CD4-positive, alpha-beta memory T cell (primary cell): ENCODE measurements around the gene FAAP100. TPM values are rescaled to one million over a fixed set of nuclear protein-coding genes. Genes with fewer than 3 reads are reported as not detected.
A peak's percentile ranks its signal among the peaks of the same experiment; 100 is the strongest.

Experiments used
- CTCF ChIA-PET: fragments of 350-600 bp; sonication (Branson Sonifier 250); formaldehyde crosslinking; loops from one replicate; lab custom pipeline; 2021; ENCODE audit warnings: inconsistent platforms; ENCODE audit not compliant: partially characterized antibody; lab: Charles Lee
- POLR2A ChIA-PET: fragments of 350-600 bp; sonication (Branson Sonifier 250); formaldehyde crosslinking; loops from one replicate; lab custom pipeline; 2021; ENCODE audit not compliant: partially characterized antibody; lab: Charles Lee
- DNase-seq, 5 donors: peaks; one replicate each; pipeline versions ENCODE4 v3.0.0 to v3.0.0-alpha.2; 2020 to 2022; ENCODE audit warnings: mixed read lengths in 1 of 5
- H3K27ac ChIP-seq: one replicate; pipeline ENCODE4 v1.7.0; 2013; ENCODE audit warnings: low read depth, low read length
- H3K27me3 ChIP-seq: 2 replicates; pipeline ENCODE4 v1.7.0; 2013; ENCODE audit warnings: mild to moderate bottlenecking, low read length, moderate library complexity; ENCODE audit not compliant: insufficient read depth
- H3K36me3 ChIP-seq: 2 replicates; pipeline ENCODE4 v1.7.0; 2013; ENCODE audit warnings: mild to moderate bottlenecking, low read length, moderate library complexity; ENCODE audit not compliant: insufficient read depth
- H3K4me1 ChIP-seq: 2 replicates; pipeline ENCODE4 v1.7.0; 2013; ENCODE audit warnings: mild to moderate bottlenecking, low read length, moderate library complexity; ENCODE audit not compliant: insufficient read depth
- H3K4me3 ChIP-seq, 2 donors: one replicate each; pipeline ENCODE4 v1.7.0; 2013; ENCODE audit warnings: low read length in 2 of 2, mild to moderate bottlenecking in 1 of 2
- H3K9me3 ChIP-seq, 2 donors: one replicate each; pipeline ENCODE4 v1.7.0; 2013; ENCODE audit warnings: low read length in 2 of 2, control low read depth in 1 of 2; ENCODE audit not compliant: control insufficient read depth in 1 of 2
- H3K27ac Mint-ChIP-seq, 7 donors: one replicate each; pipeline ENCODE4 v1.8.0; 2020 to 2021; ENCODE audit warnings: mixed read lengths in 7 of 7, mild to moderate bottlenecking in 6 of 7, inconsistent platforms in 3 of 7, moderate library complexity in 3 of 7
- H3K27me3 Mint-ChIP-seq, 2 donors: one replicate each; pipeline ENCODE4 v1.8.0; 2020 to 2021; ENCODE audit warnings: mixed read lengths in 2 of 2
- H3K36me3 Mint-ChIP-seq, 2 donors: one replicate each; pipeline ENCODE4 v1.8.0; 2020 to 2021; ENCODE audit warnings: mixed read lengths in 2 of 2, inconsistent platforms in 1 of 2, mild to moderate bottlenecking in 1 of 2
- H3K4me1 Mint-ChIP-seq, 4 donors: one replicate each; pipeline ENCODE4 v1.8.0; 2020 to 2021; ENCODE audit warnings: mixed read lengths in 4 of 4, mild to moderate bottlenecking in 1 of 4
- H3K4me3 Mint-ChIP-seq, 8 donors: one replicate each; pipeline ENCODE4 v1.8.0; 2020 to 2021; ENCODE audit warnings: mixed read lengths in 8 of 8, mild to moderate bottlenecking in 7 of 8, moderate library complexity in 6 of 8, inconsistent platforms in 3 of 8
- H3K9me3 Mint-ChIP-seq, 8 donors: one replicate each; pipeline ENCODE4 v1.8.0; 2020 to 2021; ENCODE audit warnings: mixed read lengths in 8 of 8, mild to moderate bottlenecking in 5 of 8, inconsistent platforms in 3 of 8, moderate library complexity in 1 of 8
- intact Hi-C: fragments of 100-400 bp; cut with micrococcal nuclease; formaldehyde crosslinking; loops from one replicate; pipeline ENCODE4 v1.15.1; 2023
- polyA plus RNA-seq, 2 donors: library from polyadenylated mRNA; unstranded; fragments of 300-500 nt; fragmentation: Illumina TruSeq; gene quantifications; one replicate each; pipeline ENCODE4 v1.2.3, GENCODE V29; 2021
- total RNA-seq, 2 experiments: library from RNA; stranded (reverse); gene quantifications; one replicate each; pipeline ENCODE4 v1.2.3, GENCODE V29; 2021

The FAAP100 gene
- total and polyA plus RNA-seq, 4 experiments from 2014 or later = 8.5 to 56.0 (median 33.9) TPM

DNA sequence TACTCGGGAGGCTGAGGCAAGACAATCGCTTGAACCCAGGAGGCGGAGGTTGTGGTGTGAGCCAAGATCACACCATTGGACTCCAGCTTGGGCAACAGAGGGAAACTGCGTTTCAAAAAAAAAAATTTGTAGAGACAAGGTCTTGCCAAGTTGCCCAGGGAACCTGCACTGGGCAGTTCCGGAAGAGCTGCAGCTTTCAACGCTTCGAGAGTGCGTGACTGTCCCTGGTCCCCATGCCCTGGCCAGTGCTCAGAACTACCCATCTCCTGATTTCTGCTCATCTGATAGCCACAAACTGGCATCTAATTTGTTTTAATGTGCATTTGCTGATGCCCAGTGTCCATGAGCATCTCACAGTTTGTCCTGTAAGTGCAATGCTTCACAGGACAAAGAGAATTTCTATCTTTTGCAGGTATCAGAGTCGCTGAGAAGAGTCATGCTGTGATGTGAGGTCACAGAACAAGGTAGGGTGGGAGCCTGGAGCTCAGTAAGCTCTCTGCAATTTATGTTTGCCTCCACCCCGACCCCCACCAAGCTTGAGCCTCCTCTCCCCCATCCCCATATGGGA, 43.4 kb downstream of the FAAP100 start:
- no peaks in the 10 kb centered on the region for H3K27me3 ChIP-seq
- intact Hi-C loops = no loop called here
- peaks cover 24% of the 10 kb centered on the region for H3K4me1 ChIP-seq
- H3K36me3 Mint-ChIP-seq = peaks cover 36 to 42% of the 10 kb centered on the region in 2 donors
- peak overlapping the region; percentile 94 to 98 (median 95) for H3K27ac Mint-ChIP-seq
- ChIA-PET POLR2A (interaction anchor here (0.8 to 9.8 kb wide), 12 partner anchors 9 to 1054 kb away, joined by 3 to 138 read pairs (median 8); partner anchors contain the start of genes ARL16, FAAP100, HGS and NDUFAF8), CTCF (interaction anchor here (1.2 to 3.2 kb wide), 6 partner anchors 10 to 366 kb away, joined by 3 to 15 read pairs (median 6); partner anchors contain the start of gene FAAP100)
- peak in 1 of 5 donors; percentile 23 for DNase-seq
- H3K4me1 Mint-ChIP-seq = peaks cover 17 to 53% (median 34%) of the 10 kb centered on the region in 4 donors
- peaks cover 0 to 25% (median 0%) of the 10 kb centered on the region in 8 donors for H3K9me3 Mint-ChIP-seq
- peaks cover 31% of the 10 kb centered on the region for H3K36me3 ChIP-seq
- H3K27me3 Mint-ChIP-seq = no peaks in the 10 kb centered on the region
- peak overlapping the region in 1 of 2 donors; percentile 18 for H3K4me3 ChIP-seq
- peak overlapping the region; percentile 70 for H3K27ac ChIP-seq
- H3K9me3 ChIP-seq = no peaks in the 10 kb centered on the region
- peak overlapping the region; percentile 92 to 100 (median 98) for H3K4me3 Mint-ChIP-seq

DNA sequence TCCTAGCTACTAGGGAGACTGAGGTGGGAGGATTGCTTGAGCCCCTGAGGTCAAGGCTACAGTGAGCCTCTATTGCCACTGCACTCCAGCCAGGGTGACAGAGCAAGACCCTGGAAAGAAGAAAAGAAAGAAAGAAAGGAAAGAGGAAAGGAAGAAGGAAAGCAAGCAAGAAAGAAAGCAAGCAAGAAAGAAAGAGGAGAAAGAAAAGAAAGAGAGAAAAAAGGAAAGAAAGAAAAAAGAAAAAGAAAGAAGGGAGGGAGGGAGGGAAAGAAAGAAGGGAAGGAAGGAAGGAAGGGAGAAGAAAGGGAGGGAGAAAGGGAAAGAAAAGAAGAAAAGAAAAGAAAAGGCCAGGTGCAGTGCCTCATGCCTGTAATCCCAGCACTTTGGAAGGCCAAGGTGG, 48.5 kb downstream of the FAAP100 start:
- Histone ChIP-seq H3K27me3 (no peaks in the 10 kb centered on the region), H3K36me3 (no peaks in the 10 kb centered on the region), H3K4me3 (no peak overlapping the region), H3K4me1 (peaks cover 3% of the 10 kb centered on the region), H3K27ac (no peak overlapping the region), H3K9me3 (no peaks in the 10 kb centered on the region)
- no peak overlapping the region for H3K4me3 Mint-ChIP-seq
- H3K36me3 Mint-ChIP-seq = peaks cover under 1 to 6% of the 10 kb centered on the region in 2 donors
- POLR2A ChIA-PET = interaction anchor here (1.3 to 1.6 kb wide), 2 partner anchors 8 to 9 kb away, joined by 3 to 6 read pairs; partner anchors contain the start of gene ACTG1
- intact Hi-C loops = no loop called here
- H3K4me1 Mint-ChIP-seq = peaks cover 3 to 12% (median 8%) of the 10 kb centered on the region in 4 donors
- no peak for DNase-seq
- no peak overlapping the region for H3K27ac Mint-ChIP-seq
- H3K9me3 Mint-ChIP-seq = no peaks in the 10 kb centered on the region
- no peaks in the 10 kb centered on the region for H3K27me3 Mint-ChIP-seq
- CTCF ChIA-PET = no interaction called here

DNA sequence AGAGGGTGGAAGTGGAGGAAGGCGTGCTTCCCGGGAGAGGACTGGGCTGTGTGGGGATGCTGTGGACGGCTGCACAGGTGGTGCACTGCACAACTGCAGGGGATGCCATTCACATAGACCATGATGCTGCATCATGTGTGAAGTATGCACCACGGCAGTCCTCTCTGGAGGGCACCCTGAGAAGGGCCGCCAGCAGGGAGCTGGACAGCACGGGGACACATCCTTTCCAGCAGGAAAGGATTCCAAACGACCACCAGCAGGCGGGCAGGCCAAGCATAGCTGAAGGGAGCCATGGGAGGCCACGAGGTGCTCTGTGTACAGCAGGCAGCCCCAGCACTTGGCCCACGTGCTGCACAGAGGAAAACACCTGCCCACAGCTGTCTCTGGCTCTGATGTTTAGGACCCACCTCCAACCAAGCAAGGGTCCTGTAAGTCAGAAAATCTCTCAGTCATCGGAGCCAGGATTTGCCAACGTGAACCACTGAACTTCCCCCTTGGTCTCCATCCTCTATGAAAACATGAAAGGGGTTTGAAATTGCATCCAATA, 49.6 kb downstream of the FAAP100 start:
- no peaks in the 10 kb centered on the region for H3K27me3 ChIP-seq
- POLR2A ChIA-PET = interaction anchor here (1.6 kb wide), 1 partner anchor 9 kb away, joined by 6 read pairs; no protein-coding TSS in a partner anchor
- H3K27ac ChIP-seq = no peak overlapping the region
- intact Hi-C loops = no loop called here
- H3K9me3 ChIP-seq = no peaks in the 10 kb centered on the region
- Mint-ChIP-seq H3K36me3 (peaks cover 0 to under 1% of the 10 kb centered on the region in 2 donors), H3K4me3 (no peak overlapping the region), H3K9me3 (no peaks in the 10 kb centered on the region), H3K27ac (no peak overlapping the region), H3K27me3 (peaks cover 0 to 3% of the 10 kb centered on the region in 2 donors), H3K4me1 (peaks cover under 1 to 2% (median 1%) of the 10 kb centered on the region in 4 donors)
- no peak overlapping the region for H3K4me3 ChIP-seq
- CTCF ChIA-PET = interaction anchor here (0.6 kb wide), 1 partner anchor 156 kb away, joined by 4 read pairs; no protein-coding TSS in a partner anchor
- peak in 1 of 5 donors; percentile 24 for DNase-seq
- no peaks in the 10 kb centered on the region for H3K4me1 ChIP-seq
- no peaks in the 10 kb centered on the region for H3K36me3 ChIP-seq

DNA sequence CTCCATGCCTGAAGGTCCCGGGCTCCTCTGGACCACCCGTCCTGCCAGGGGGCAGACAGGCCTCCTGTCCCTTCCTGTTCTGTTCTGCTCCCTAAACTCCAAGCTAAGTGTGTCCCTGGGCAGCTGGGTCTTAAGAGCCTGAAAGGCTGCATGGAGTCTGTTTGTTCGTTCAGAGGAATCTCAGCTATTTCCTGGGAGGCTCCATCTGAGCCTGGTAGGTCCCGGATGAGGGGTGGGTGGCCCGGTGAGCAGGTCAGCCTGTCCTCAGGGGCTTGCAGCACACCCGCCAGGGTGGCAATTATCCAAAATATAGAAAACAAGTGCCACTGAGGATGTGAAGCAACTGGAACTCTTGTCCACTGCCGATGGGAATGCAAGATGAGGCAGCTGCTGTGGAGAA, 52.1 kb downstream of the FAAP100 start:
- Histone ChIP-seq H3K4me3 (no peak overlapping the region), H3K27ac (no peak overlapping the region), H3K9me3 (no peaks in the 10 kb centered on the region), H3K4me1 (no peaks in the 10 kb centered on the region), H3K36me3 (no peaks in the 10 kb centered on the region), H3K27me3 (no peaks in the 10 kb centered on the region)
- Mint-ChIP-seq H3K4me1 (peaks cover 0 to 3% (median 0%) of the 10 kb centered on the region in 4 donors), H3K36me3 (no peaks in the 10 kb centered on the region), H3K27ac (no peak overlapping the region), H3K27me3 (peaks cover 0 to 4% of the 10 kb centered on the region in 2 donors), H3K9me3 (no peaks in the 10 kb centered on the region), H3K4me3 (no peak overlapping the region)
- ChIA-PET POLR2A (interaction anchor here (1.0 to 2.0 kb wide), 2 partner anchors 9 to 13 kb away, joined by 5 to 6 read pairs; partner anchors contain the start of gene ACTG1), CTCF (no interaction called here)
- DNase-seq = peak in 1 of 5 donors; percentile 25
- intact Hi-C loops = no loop called here

DNA sequence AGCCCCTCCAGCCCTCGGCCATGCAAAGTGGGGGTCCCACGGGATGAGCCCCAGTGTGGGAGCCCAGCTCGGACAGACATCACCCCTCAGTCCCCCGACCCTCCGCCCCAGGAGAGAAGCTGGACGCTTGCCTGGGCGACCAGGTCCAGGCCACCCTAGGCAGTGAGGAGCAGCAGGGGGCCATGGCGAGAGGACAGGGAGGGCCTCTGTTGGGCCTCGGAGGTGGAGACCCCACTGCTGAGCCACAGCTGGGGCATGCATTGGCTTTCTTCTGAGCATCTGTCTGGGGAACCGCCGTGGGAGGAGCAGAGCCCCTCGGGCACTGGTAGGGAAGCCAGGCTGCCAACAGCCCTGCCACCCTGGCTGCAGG, 52.6 kb downstream of the FAAP100 start:
- Mint-ChIP-seq H3K9me3 (no peaks in the 10 kb centered on the region), H3K4me3 (no peak overlapping the region), H3K4me1 (peaks cover 0 to 3% (median under 1%) of the 10 kb centered on the region in 4 donors), H3K36me3 (no peaks in the 10 kb centered on the region), H3K27me3 (peaks cover 0 to 6% of the 10 kb centered on the region in 2 donors), H3K27ac (no peak overlapping the region)
- H3K27me3 ChIP-seq = no peaks in the 10 kb centered on the region
- no peak overlapping the region for H3K4me3 ChIP-seq
- no peaks in the 10 kb centered on the region for H3K9me3 ChIP-seq
- intact Hi-C loops = no loop called here
- no peaks in the 10 kb centered on the region for H3K4me1 ChIP-seq
- ChIA-PET CTCF (no interaction called here), POLR2A (interaction anchor here (1.0 to 2.0 kb wide), 3 partner anchors 9 to 13 kb away, joined by 5 to 8 read pairs (median 6); partner anchors contain the start of gene ACTG1)
- H3K27ac ChIP-seq = no peak overlapping the region
- peak in 1 of 5 donors; percentile 39 for DNase-seq
- H3K36me3 ChIP-seq = no peaks in the 10 kb centered on the region

DNA sequence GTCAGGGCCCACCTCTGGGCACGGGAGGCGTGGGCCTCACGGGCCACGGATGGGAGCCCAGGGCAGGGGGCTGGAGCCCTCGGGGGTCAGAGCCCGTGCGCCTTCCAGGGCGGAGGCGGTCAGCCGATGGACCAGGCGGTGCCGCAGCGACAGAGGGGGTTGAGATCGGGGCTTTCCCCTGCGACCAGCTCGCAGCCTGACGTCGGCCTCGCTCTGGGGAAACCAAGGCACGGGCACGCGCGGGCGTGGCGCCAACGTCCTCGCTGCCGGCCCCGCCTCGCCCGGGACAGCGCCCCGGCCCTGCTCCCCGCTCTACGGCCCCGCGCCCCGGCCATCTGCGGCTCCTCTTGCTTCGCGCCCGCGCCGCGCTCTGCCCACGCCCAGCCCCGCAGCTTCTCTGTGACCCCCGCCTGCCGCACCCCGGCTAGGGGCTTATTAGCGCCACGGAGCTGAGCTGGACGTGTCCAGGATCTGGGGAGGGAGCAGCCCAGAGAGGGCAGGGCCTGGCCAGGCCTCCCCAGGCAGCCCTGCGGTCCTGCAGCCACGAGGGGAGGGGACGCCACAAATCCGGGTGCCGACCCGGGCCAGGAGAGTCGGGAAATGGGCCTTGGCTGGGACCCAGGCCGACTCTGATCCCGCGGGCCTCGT, 53.1 kb downstream of the FAAP100 start:
- no peak overlapping the region for H3K4me3 Mint-ChIP-seq
- H3K4me1 Mint-ChIP-seq = peaks cover 0 to 3% (median under 1%) of the 10 kb centered on the region in 4 donors
- Histone ChIP-seq H3K4me3 (no peak overlapping the region), H3K9me3 (no peaks in the 10 kb centered on the region), H3K4me1 (no peaks in the 10 kb centered on the region), H3K27ac (no peak overlapping the region), H3K36me3 (no peaks in the 10 kb centered on the region), H3K27me3 (no peaks in the 10 kb centered on the region)
- H3K27ac Mint-ChIP-seq = no peak overlapping the region
- intact Hi-C loops = no loop called here
- no peaks in the 10 kb centered on the region for H3K9me3 Mint-ChIP-seq
- CTCF ChIA-PET = no interaction called here
- peaks cover 0 to 6% of the 10 kb centered on the region in 2 donors for H3K27me3 Mint-ChIP-seq
- DNase-seq = no peak
- POLR2A ChIA-PET = interaction anchor here (1.5 to 2.0 kb wide), 2 partner anchors 10 to 14 kb away, joined by 5 to 8 read pairs; partner anchors contain the start of gene ACTG1
- H3K36me3 Mint-ChIP-seq = no peaks in the 10 kb centered on the region
